ENCODE data around the gene ALDH1A3. TPM values are rescaled to one million over a fixed set of nuclear protein-coding genes. Genes with fewer than 3 reads are reported as not detected.
A peak's percentile ranks its signal among the peaks of the same experiment; 100 is the strongest.

Gene ALDH1A3
- total RNA-seq, 1 experiment from 2014 or later = 983 TPM

DNA sequence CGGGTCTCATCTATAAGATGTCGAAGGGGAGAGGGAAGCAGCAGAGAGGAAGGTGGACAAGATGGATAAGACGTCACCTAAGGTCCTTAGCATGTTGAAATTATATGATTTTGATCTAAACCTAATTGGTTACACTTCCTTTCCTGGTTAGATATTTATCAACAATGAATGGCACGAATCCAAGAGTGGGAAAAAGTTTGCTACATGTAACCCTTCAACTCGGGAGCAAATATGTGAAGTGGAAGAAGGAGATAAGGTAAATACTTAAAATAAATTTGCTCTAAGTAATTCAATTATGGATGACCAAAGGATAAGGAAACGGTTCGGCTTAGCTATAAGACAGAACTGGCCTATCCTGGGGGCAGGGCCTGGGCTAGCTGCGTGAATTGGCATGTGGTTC lies 5.5 kb downstream of the ALDH1A3 start:
- TF ChIP-seq, protein P1, sequence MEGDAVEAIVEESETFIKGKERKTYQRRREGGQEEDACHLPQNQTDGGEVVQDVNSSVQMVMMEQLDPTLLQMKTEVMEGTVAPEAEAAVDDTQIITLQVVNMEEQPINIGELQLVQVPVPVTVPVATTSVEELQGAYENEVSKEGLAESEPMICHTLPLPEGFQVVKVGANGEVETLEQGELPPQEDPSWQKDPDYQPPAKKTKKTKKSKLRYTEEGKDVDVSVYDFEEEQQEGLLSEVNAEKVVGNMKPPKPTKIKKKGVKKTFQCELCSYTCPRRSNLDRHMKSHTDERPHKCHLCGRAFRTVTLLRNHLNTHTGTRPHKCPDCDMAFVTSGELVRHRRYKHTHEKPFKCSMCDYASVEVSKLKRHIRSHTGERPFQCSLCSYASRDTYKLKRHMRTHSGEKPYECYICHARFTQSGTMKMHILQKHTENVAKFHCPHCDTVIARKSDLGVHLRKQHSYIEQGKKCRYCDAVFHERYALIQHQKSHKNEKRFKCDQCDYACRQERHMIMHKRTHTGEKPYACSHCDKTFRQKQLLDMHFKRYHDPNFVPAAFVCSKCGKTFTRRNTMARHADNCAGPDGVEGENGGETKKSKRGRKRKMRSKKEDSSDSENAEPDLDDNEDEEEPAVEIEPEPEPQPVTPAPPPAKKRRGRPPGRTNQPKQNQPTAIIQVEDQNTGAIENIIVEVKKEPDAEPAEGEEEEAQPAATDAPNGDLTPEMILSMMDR (IDR thresholded peaks at IDR 0.05; ENCODE audit: unreplicated experiment) = no peak
- no peaks in the 10 kb centered on the region for H3K27me3 Mint-ChIP-seq (ENCODE audit: unreplicated experiment)
- CTCF ChIA-PET = interaction anchor here (0.6 kb wide), 1 partner anchor 271 kb away, joined by 5 read pairs; no protein-coding TSS in a partner anchor

DNA sequence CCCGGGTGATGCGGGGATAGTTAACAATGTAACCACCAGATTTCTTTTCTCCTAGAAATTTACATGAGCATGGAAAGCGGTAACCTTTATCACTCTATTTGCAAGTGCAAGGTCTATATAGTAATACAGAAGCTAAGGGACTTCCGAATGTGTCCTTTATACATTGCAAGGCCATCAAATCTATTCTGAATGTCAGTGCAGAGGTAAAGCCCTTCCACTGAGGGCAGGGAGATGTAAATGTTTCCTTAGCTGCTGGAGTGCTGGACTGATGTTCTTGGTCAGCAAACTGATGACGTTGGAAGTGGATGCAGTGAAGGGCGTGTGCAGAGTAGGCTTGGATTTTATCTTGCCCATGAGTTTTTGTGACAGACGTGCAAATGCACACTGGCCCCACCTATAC lies 6.2 kb downstream of the ALDH1A3 start:
- intact Hi-C loops (cut with micrococcal nuclease; ENCODE audit: unreplicated experiment) = loop anchor here (2.0 kb wide), 1 partner anchor 173 kb away; no protein-coding TSS in a partner anchor
- DNase-seq = no peak
- TF ChIP-seq, protein P1 (IDR thresholded peaks at IDR 0.05; ENCODE audit: unreplicated experiment) = no peak
- H3K4me3 Mint-ChIP-seq (ENCODE audit: low read depth, unreplicated experiment) = peak overlapping the region; percentile 79
- H3K27ac Mint-ChIP-seq (ENCODE audit: unreplicated experiment) = peak overlapping the region; percentile 72
- H3K9me3 Mint-ChIP-seq (ENCODE audit: low read depth, unreplicated experiment) = no peaks in the 10 kb centered on the region
- CTCF ChIA-PET = no interaction called here
- no TSS peak for BruUV-seq (replicated peaks)
- H3K27me3 Mint-ChIP-seq (ENCODE audit: unreplicated experiment) = no peaks in the 10 kb centered on the region
- peaks cover 99% of the 10 kb centered on the region for H3K36me3 Mint-ChIP-seq (ENCODE audit: insufficient read depth, unreplicated experiment)
- peaks cover 53% of the 10 kb centered on the region for H3K4me1 Mint-ChIP-seq (ENCODE audit: low read depth, unreplicated experiment)

More for the DNA sequence above, 5.5 kb downstream of the ALDH1A3 start:
- peak overlapping the region; percentile 72 for H3K27ac Mint-ChIP-seq (ENCODE audit: unreplicated experiment)
- intact Hi-C loops (cut with micrococcal nuclease; ENCODE audit: unreplicated experiment) = loop anchor here (2.0 kb wide), 1 partner anchor 172 kb away; no protein-coding TSS in a partner anchor
- peak overlapping the region; percentile 79 for H3K4me3 Mint-ChIP-seq (ENCODE audit: low read depth, unreplicated experiment)
- H3K36me3 Mint-ChIP-seq (ENCODE audit: insufficient read depth, unreplicated experiment) = peaks cover 99% of the 10 kb centered on the region
- H3K9me3 Mint-ChIP-seq (ENCODE audit: low read depth, unreplicated experiment) = no peaks in the 10 kb centered on the region
- peaks cover 50% of the 10 kb centered on the region for H3K4me1 Mint-ChIP-seq (ENCODE audit: low read depth, unreplicated experiment)
- DNase-seq = no peak
- BruUV-seq (replicated peaks) = no TSS peak

DNA sequence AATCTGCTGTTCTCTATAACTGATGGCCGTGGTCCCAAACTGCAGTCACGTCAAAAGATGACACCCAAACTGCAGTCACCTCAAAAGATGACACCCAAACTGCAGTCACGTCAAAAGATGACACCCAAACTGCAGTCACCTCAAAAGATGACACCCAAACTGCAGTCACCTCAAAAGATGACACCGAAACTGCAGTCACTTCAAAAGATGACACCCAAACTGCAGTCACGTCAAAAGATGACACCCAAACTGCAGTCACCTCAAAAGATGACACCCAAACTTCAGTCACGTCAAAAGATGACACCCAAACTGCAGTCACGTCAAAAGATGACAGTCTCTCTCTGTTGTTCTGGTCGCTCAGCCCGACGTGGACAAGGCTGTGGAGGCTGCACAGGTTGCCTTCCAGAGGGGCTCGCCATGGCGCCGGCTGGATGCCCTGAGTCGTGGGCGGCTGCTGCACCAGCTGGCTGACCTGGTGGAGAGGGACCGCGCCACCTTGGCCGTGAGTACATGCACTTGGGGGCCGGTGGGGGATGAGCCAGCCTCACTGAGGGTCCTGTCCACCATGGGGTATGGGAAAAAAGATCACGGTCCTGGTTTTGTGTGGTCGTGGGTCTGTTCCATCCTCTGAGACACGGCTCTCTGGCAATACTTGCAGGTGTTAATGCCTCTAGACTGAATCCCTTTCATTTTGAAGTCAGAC lies 7.7 kb downstream of the ALDH1A3 start:
- Mint-ChIP-seq H3K4me3 (ENCODE audit: low read depth, unreplicated experiment) (no peak overlapping the region), H3K4me1 (ENCODE audit: low read depth, unreplicated experiment) (peaks cover 53% of the 10 kb centered on the region), H3K36me3 (ENCODE audit: insufficient read depth, unreplicated experiment) (peaks cover 99% of the 10 kb centered on the region), H3K27ac (ENCODE audit: unreplicated experiment) (no peak overlapping the region), H3K27me3 (ENCODE audit: unreplicated experiment) (no peaks in the 10 kb centered on the region), H3K9me3 (ENCODE audit: low read depth, unreplicated experiment) (no peaks in the 10 kb centered on the region)
- TF ChIP-seq, protein P1 (IDR thresholded peaks at IDR 0.05; ENCODE audit: unreplicated experiment) = no peak
- no peak for DNase-seq
- CTCF ChIA-PET = no interaction called here
- intact Hi-C loops (cut with micrococcal nuclease; ENCODE audit: unreplicated experiment) = no loop called here
- BruUV-seq (replicated peaks) = no TSS peak

DNA sequence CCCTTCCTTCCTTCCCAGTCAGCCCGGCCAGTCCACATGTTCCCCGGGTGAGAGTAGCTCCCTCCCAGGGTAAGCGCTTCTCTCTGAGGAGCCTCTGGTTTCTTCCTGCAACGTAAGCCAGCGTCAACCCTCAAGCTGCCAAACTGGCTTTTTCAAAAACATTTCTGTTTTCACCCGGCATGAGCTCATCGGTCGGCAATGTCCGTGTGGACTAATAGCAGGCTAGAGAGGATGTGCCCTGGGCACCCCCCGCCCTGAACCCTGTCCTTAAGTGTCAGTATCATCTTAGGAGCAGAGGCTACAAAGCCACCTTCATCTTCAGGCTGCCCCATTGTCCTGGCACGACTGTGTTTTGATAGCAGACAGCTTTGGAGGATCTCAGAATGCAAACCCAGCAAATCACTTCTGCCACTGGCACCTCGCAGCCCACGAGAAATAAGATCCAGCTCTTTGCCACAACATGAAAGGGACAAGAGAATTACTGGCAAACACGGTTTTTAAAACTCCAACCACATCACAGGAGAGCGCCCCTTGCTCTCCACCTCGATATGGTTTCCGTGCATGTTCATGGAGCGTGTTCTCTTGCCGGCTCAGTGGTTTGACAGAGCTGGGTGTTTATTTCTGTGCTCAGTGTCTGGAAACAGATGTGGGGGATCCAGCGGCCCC lies 9.9 kb downstream of the ALDH1A3 start:
- CTCF ChIA-PET = interaction anchor here (0.6 to 1.0 kb wide), 3 partner anchors 17 to 118 kb away, joined by 3 to 4 read pairs (median 3); no protein-coding TSS in a partner anchor
- Mint-ChIP-seq H3K27ac (ENCODE audit: unreplicated experiment) (peak overlapping the region; percentile 58), H3K4me1 (ENCODE audit: low read depth, unreplicated experiment) (peaks cover 49% of the 10 kb centered on the region), H3K4me3 (ENCODE audit: low read depth, unreplicated experiment) (peak overlapping the region; percentile 40), H3K9me3 (ENCODE audit: low read depth, unreplicated experiment) (no peaks in the 10 kb centered on the region), H3K36me3 (ENCODE audit: insufficient read depth, unreplicated experiment) (peaks cover 99% of the 10 kb centered on the region), H3K27me3 (ENCODE audit: unreplicated experiment) (no peaks in the 10 kb centered on the region)
- no peak for DNase-seq
- TF ChIP-seq, protein P1 (IDR thresholded peaks at IDR 0.05; ENCODE audit: unreplicated experiment) = no peak
- intact Hi-C loops (cut with micrococcal nuclease; ENCODE audit: unreplicated experiment) = no loop called here
- no TSS peak for BruUV-seq (replicated peaks)
